GM12878 (cell line): ENCODE data around the gene ARL10. TPM values are rescaled to one million over a fixed set of nuclear protein-coding genes. Genes with fewer than 3 reads are reported as not detected.

Experiments used
- ATAC-seq: fragments of 200-7000 bp; cut with Tn5 transposase; 3 replicates; pipeline ENCODE4 v1.9.1; 2020; ENCODE audit warnings: mild to moderate bottlenecking, moderate library complexity
- BruUV-seq: library from RNA; stranded (reverse); fragments of 400-500 nt; replicated peaks from 2 replicates; lab custom pipeline; 2021; lab: Mats Ljungman, UMichigan
- CTCF ChIA-PET: fragments of 300-600 bp; sonication (Branson Sonifier 250); formaldehyde crosslinking; extraction: SDS; loops from one replicate; lab custom pipeline; 2021; ENCODE audit warnings: inconsistent platforms; lab: Yijun Ruan, JAX
- POLR2A ChIA-PET: fragments of 350-600 bp; formaldehyde crosslinking; extraction: SDS; loops from one replicate; lab custom pipeline; 2021; ENCODE audit warnings: inconsistent platforms; lab: Charles Lee
- RAD21 ChIA-PET: fragments of 300-600 bp; sonication (Branson Sonifier 250); formaldehyde crosslinking; loops from one replicate; lab custom pipeline; 2023; ENCODE audit warnings: antibody characterized with exemption; ENCODE audit not compliant: unreplicated experiment; lab: Charles Lee
- SMC1A ChIA-PET: fragments of 300-600 bp; sonication (Branson Sonifier 250); formaldehyde crosslinking; loops from one replicate; lab custom pipeline; 2023; ENCODE audit not compliant: unreplicated experiment, uncharacterized antibody; lab: Charles Lee
- DNase-seq: peaks from one replicate; pipeline ENCODE4 v3.0.0-alpha.2; 2011; ENCODE audit warnings: low read depth, low spot score
- FAIRE-seq: peaks from 3 replicates; lab custom pipeline; 2011; peaks lifted over from hg19 to GRCh38; lab: Jason Lieb, UNC
- H2AFZ ChIP-seq: 2 replicates; pipeline ENCODE4 v1.6.0; 2011; ENCODE audit warnings: low read depth, low read length, control low read depth; ENCODE audit not compliant: control insufficient read depth
- H3K27ac ChIP-seq: 2 replicates; pipeline ENCODE4 v1.5.1; 2011; ENCODE audit warnings: control low read depth; ENCODE audit not compliant: control insufficient read depth, insufficient read depth
- H3K27me3 ChIP-seq, 2 experiments: replicated peaks in 1 of 2; 2 replicates each; pipeline versions ENCODE4 v1.6.0 to v1.6.1; 2011; ENCODE audit warnings: low read length in 1 of 2; ENCODE audit not compliant: control insufficient read depth in 2 of 2, insufficient read depth in 2 of 2
- H3K36me3 ChIP-seq, 2 experiments: 2 replicates each; pipeline ENCODE4 v1.5.1; 2011; ENCODE audit warnings: low read length in 1 of 2; ENCODE audit not compliant: control insufficient read depth in 2 of 2, insufficient read depth in 2 of 2
- H3K4me1 ChIP-seq: 2 replicates; pipeline ENCODE4 v1.6.1; 2011; ENCODE audit warnings: mild to moderate bottlenecking, low read length, moderate library complexity, mixed read lengths; ENCODE audit not compliant: control insufficient read depth, insufficient read depth
- H3K4me2 ChIP-seq: 2 replicates; pipeline ENCODE4 v1.6.0; 2011; ENCODE audit warnings: control low read depth; ENCODE audit not compliant: control insufficient read depth, insufficient read depth
- H3K4me3 ChIP-seq: fragments of 200-600 bp; sonication (generic); 2 replicates; pipeline ENCODE4 v1.5.1; 2016
- H3K79me2 ChIP-seq: 2 replicates; pipeline ENCODE4 v1.6.0; 2011; ENCODE audit warnings: low read length; ENCODE audit not compliant: control insufficient read depth, insufficient read depth
- H3K9ac ChIP-seq: 2 replicates; pipeline ENCODE4 v1.8.0; 2011; ENCODE audit warnings: low read length, control low read depth, mixed read lengths; ENCODE audit not compliant: control insufficient read depth, insufficient read depth
- H3K9me3 ChIP-seq: replicated peaks from 3 replicates; pipeline ENCODE4 v1.5.1; 2011; ENCODE audit warnings: mild to moderate bottlenecking, low read length; ENCODE audit not compliant: control insufficient read depth, insufficient read depth
- H4K20me1 ChIP-seq: 2 replicates; pipeline ENCODE4 v1.6.0; 2011; ENCODE audit not compliant: control insufficient read depth, insufficient read depth
- BCL3 ChIP-seq: IDR thresholded peaks from 2 replicates; pipeline ENCODE4 v1.6.1; 2011; ENCODE audit warnings: borderline replicate concordance, low read depth, mild to moderate bottlenecking, moderate library complexity, low read length; ENCODE audit not compliant: insufficient read depth, poor library complexity, severe bottlenecking
- CEBPB ChIP-seq, 2 experiments: fragments of 150-350 bp in 1 of 2; IDR thresholded peaks; 2 replicates each; pipeline ENCODE4 v1.6.1; 2012 to 2014; ENCODE audit warnings: low read depth in 2 of 2, low read length in 2 of 2, borderline replicate concordance in 1 of 2, inconsistent platforms in 1 of 2
- JUND ChIP-seq: IDR thresholded peaks from 2 replicates; pipeline ENCODE4 v1.6.1; 2012; ENCODE audit warnings: low read depth, mild to moderate bottlenecking, low read length, improper control_type of control experiment, moderate library complexity
- MTA3 ChIP-seq: IDR thresholded peaks from 2 replicates; pipeline ENCODE4 v1.6.1; 2012; ENCODE audit warnings: low read length, inconsistent platforms, borderline replicate concordance
- NFYB ChIP-seq: IDR thresholded peaks from 2 replicates; pipeline ENCODE4 v1.6.1; 2011; ENCODE audit warnings: low read depth, mild to moderate bottlenecking, low read length, improper control_type of control experiment, moderate library complexity; ENCODE audit not compliant: insufficient read depth
- RAD51 ChIP-seq: fragments of 450-650 bp; IDR thresholded peaks from 2 replicates; pipeline ENCODE4 v1.6.1; 2016; ENCODE audit warnings: moderate library complexity, mild to moderate bottlenecking, inconsistent platforms
- SREBF2 ChIP-seq: IDR thresholded peaks from 2 replicates; pipeline ENCODE4 v1.6.1; 2012; ENCODE audit warnings: mild to moderate bottlenecking, low read length
- STAT3 ChIP-seq: IDR thresholded peaks from 2 replicates; pipeline ENCODE4 v1.6.1; 2011; ENCODE audit warnings: low read depth, low read length, improper control_type of control experiment
- TBL1XR1 ChIP-seq: IDR thresholded peaks from 2 replicates; pipeline ENCODE4 v1.6.1; 2012; ENCODE audit warnings: low read depth, low read length, improper control_type of control experiment
- YBX1 ChIP-seq: fragments of 450-650 bp; IDR thresholded peaks from 2 replicates; pipeline ENCODE4 v1.6.1; 2016; ENCODE audit warnings: antibody characterized with exemption
- WGBS: methylation state at CpG from one replicate; pipeline ENCODE4 v1.1.6; 2016; ENCODE audit warnings: low lambda C conversion rate; ENCODE audit not compliant: insufficient replicate concordance, insufficient coverage; ENCODE audit errors: missing lambda C conversion rate; 5-methylcytosine and 5-hydroxymethylcytosine counted together
- in situ Hi-C: fragments of 300-500 bp; cut with MboI; formaldehyde crosslinking; loops from 9 replicates; pipeline ENCODE4 v1.14.3; 2018; ENCODE audit warnings: mixed read lengths
- intact Hi-C: fragments of 100-400 bp; cut with micrococcal nuclease; formaldehyde crosslinking; loops from one replicate; pipeline ENCODE4 v1.14.2; 2022; ENCODE audit not compliant: unreplicated experiment
- polyA plus RNA-seq, 11 experiments: library from polyadenylated mRNA; depleted of rRNA in 4 of 11; unstranded in 6 of 11; stranded (reverse) in 5 of 11; fragments of >200 nt; fragmentation: Nextera tagmentation in 4 of 11; fragmentation: Illumina TruSeq in 1 of 11; extraction: Ambion mirVana in 4 of 11; extraction: Trizol in 1 of 11; gene quantifications; 1 replicate in 1 of 11; 2 replicates in 10 of 11; pipeline versions ENCODE4 v1.2.1 to v1.2.3, GENCODE V29; 2011 to 2016; ENCODE audit warnings: inconsistent platforms in 2 of 11, missing spikeins in 2 of 11, low read depth in 1 of 11
- total RNA-seq, 4 experiments: library from RNA; depleted of rRNA in 3 of 4; stranded (reverse); fragments of >200 nt in 3 of 4; fragmentation: Illumina TruSeq in 1 of 4; extraction: Trizol in 1 of 4; gene quantifications; 2 replicates each; pipeline versions ENCODE4 v1.2.1 to v1.2.3, GENCODE V29; 2013 to 2021
- TF ChIP-seq, protein P1 (sequence below): IDR thresholded peaks from 2 replicates; pipeline ENCODE4 v1.6.1; 2011; ENCODE audit warnings: low read depth, mild to moderate bottlenecking, low read length, moderate library complexity, borderline replicate concordance; ENCODE audit errors: extremely low read depth

ARL10 gene
- total and polyA plus RNA-seq, 10 of the 15 experiments (the other 5 are each of a cell fraction or from before 2014, with no cell fraction given) = 0.44 to 6.4 (median 2.4) TPM

- no TSS peak for BruUV-seq
- no peaks in the 10 kb centered on the region for H3K27me3 ChIP-seq
- TF ChIP-seq BCL3 (no peak), MTA3 (no peak), YBX1 (no peak), NFYB (no peak), JUND (no peak), CEBPB (IDR thresholded peaks at IDR 0.05; ENCODE audit: borderline replicate concordance in 1 of 2, low read depth in 2 of 2, low read length in 2 of 2) (no peak), STAT3 (no peak), SREBF2 (no peak), RAD51 (no peak), TBL1XR1 (no peak)
- TF ChIP-seq, protein P1, sequence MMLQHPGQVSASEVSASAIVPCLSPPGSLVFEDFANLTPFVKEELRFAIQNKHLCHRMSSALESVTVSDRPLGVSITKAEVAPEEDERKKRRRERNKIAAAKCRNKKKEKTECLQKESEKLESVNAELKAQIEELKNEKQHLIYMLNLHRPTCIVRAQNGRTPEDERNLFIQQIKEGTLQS = no peak
- TF ChIP-seq, all 136 proteins: peak for 0
- Histone ChIP-seq H3K36me3 (no peaks in the 10 kb centered on the region), H3K9ac (no peak overlapping the region), H2AFZ (no peak overlapping the region), H3K4me1 (no peaks in the 10 kb centered on the region), H3K79me2 (no peaks in the 10 kb centered on the region), H3K27ac (no peak overlapping the region), H3K4me3 (no peak overlapping the region), H3K4me2 (no peak overlapping the region), H3K9me3 (no peaks in the 10 kb centered on the region; the same call in 2 of the 3 replicates), H4K20me1 (no peaks in the 10 kb centered on the region)
- no CpG with 5 or more reads among the region's 1 CpG for WGBS
- SMC1A ChIA-PET = no interaction called here
- POLR2A ChIA-PET = no interaction called here
- no peak for FAIRE-seq
- in situ Hi-C loops (no loop called here), intact Hi-C loops (no loop called here)
- RAD21 ChIA-PET = no interaction called here
- ATAC-seq = no peak
- DNase-seq = no peak
- CTCF ChIA-PET = no interaction called here
Observed at GRCh38 chr5:176425138-176425537, 59.9 kb downstream of the ARL10 start.
